H1 (cell line): ENCODE measurements around the gene TATDN2. TPM values are rescaled to one million over a fixed set of nuclear protein-coding genes. Genes with fewer than 3 reads are reported as not detected.
"Not testable (repeated sequence)": the region's sequence is repeated elsewhere in the genome, so short reads cannot be mapped to it uniquely, and the experiment has no call there.

ENCODE experiments used
- CTCF ChIA-PET: fragments of 300-600 bp; sonication (Branson Sonifier 250); formaldehyde crosslinking; loops from one replicate; lab custom pipeline; 2021; ENCODE audit not compliant: partially characterized antibody; lab: Charles Lee
- POLR2A ChIA-PET: fragments of 300-600 bp; sonication (Branson Sonifier 250); formaldehyde crosslinking; loops from one replicate; lab custom pipeline; 2021; ENCODE audit warnings: inconsistent platforms; ENCODE audit not compliant: partially characterized antibody; lab: Charles Lee
- DNase-seq, 2 experiments: peaks; one replicate each; pipeline versions ENCODE4 v3.0.0 to v3.0.0-alpha.2; 2010 to 2022; ENCODE audit warnings: low spot score in 2 of 2, low read depth in 1 of 2, mixed read lengths in 1 of 2
- FAIRE-seq: peaks from 2 replicates; lab custom pipeline; 2011; peaks lifted over from hg19 to GRCh38; lab: Jason Lieb, UNC
- H2AFZ ChIP-seq: 2 replicates; pipeline ENCODE4 v1.8.1; 2012; ENCODE audit warnings: low read length, inconsistent platforms
- H2AK5ac ChIP-seq: 2 replicates; pipeline ENCODE4 v1.6.1; 2013; ENCODE audit warnings: low read depth, low read length
- H2BK120ac ChIP-seq: replicated peaks from 2 replicates; pipeline ENCODE3; 2013; ENCODE audit warnings: low read depth, low read length, inconsistent platforms
- H2BK12ac ChIP-seq: 2 replicates; pipeline ENCODE4 v1.6.1; 2013; ENCODE audit warnings: low read depth, low read length
- H2BK15ac ChIP-seq: 2 replicates; pipeline ENCODE4 v1.6.1; 2013; ENCODE audit warnings: low read length
- H2BK20ac ChIP-seq: 2 replicates; pipeline ENCODE4 v1.6.1; 2013; ENCODE audit warnings: low read length
- H2BK5ac ChIP-seq: 2 replicates; pipeline ENCODE4 v1.6.1; 2013; ENCODE audit warnings: low read depth, low read length
- H3K14ac ChIP-seq: 2 replicates; pipeline ENCODE4 v1.6.1; 2013; ENCODE audit warnings: inconsistent platforms; ENCODE audit not compliant: insufficient read length
- H3K18ac ChIP-seq: 2 replicates; pipeline ENCODE4 v1.6.1; 2013; ENCODE audit warnings: low read length; ENCODE audit errors: extremely low read depth
- H3K23ac ChIP-seq: 2 replicates; pipeline ENCODE4 v1.6.1; 2013; ENCODE audit warnings: inconsistent platforms; ENCODE audit not compliant: insufficient read length
- H3K23me2 ChIP-seq: 2 replicates; pipeline ENCODE4 v1.6.1; 2013; ENCODE audit warnings: low read depth, low read length
- H3K27ac ChIP-seq: 2 replicates; pipeline ENCODE4 v1.6.1; 2011; ENCODE audit warnings: low read depth, low read length, inconsistent platforms
- H3K27me3 ChIP-seq, 4 experiments: replicated peaks in 1 of 4; 1 replicate in 1 of 4; 2 replicates in 3 of 4; pipeline versions ENCODE4 v1.6.1 to v1.8.1; 2011 to 2013; ENCODE audit warnings: low read length in 3 of 4, mild to moderate bottlenecking in 3 of 4, inconsistent platforms in 2 of 4, mixed read lengths in 2 of 4, moderate library complexity in 1 of 4; ENCODE audit not compliant: control insufficient read depth in 3 of 4, insufficient read depth in 3 of 4; ENCODE audit errors: extremely low read depth in 1 of 4
- H3K36me3 ChIP-seq, 4 experiments: 2 replicates each; pipeline versions ENCODE4 v1.6.1 to v1.8.1; 2011 to 2013; ENCODE audit warnings: mild to moderate bottlenecking in 4 of 4, low read length in 3 of 4, moderate library complexity in 2 of 4, control low read depth in 1 of 4, inconsistent platforms in 1 of 4; ENCODE audit not compliant: insufficient read depth in 4 of 4, control insufficient read depth in 2 of 4
- H3K4ac ChIP-seq: replicated peaks from 2 replicates; pipeline ENCODE3; 2013; ENCODE audit warnings: low read length, low read depth, mixed read lengths, inconsistent platforms; ENCODE audit not compliant: insufficient read length
- H3K4me1 ChIP-seq, 4 experiments: replicated peaks in 1 of 4; 1 replicate in 1 of 4; 2 replicates in 3 of 4; pipeline versions ENCODE4 v1.6.1 to v1.8.1; 2011 to 2013; ENCODE audit warnings: low read length in 3 of 4, inconsistent platforms in 2 of 4, mixed read lengths in 1 of 4; ENCODE audit not compliant: insufficient read depth in 4 of 4, control insufficient read depth in 3 of 4
- H3K4me2 ChIP-seq, 2 experiments: 2 replicates each; pipeline versions ENCODE4 v1.6.1 to v1.8.1; 2011 to 2013; ENCODE audit warnings: low read depth in 2 of 2, low read length in 2 of 2, control low read depth in 1 of 2, inconsistent platforms in 1 of 2, mild to moderate bottlenecking in 1 of 2; ENCODE audit not compliant: insufficient read depth in 1 of 2
- H3K4me3 ChIP-seq, 4 experiments: fragments of 200-600, 300-600 bp in 1 of 4; sonication (generic), shearing (Covaris generic), sonication (Bioruptor Twin) in 1 of 4; 2 replicates each; pipeline versions ENCODE4 v1.5.1 to v1.8.1; 2011 to 2016; ENCODE audit warnings: low read length in 4 of 4, low read depth in 3 of 4, control low read depth in 2 of 4, inconsistent platforms in 2 of 4, mild to moderate bottlenecking in 2 of 4, mixed read lengths in 1 of 4, moderate library complexity in 1 of 4; ENCODE audit not compliant: insufficient read depth in 2 of 4; ENCODE audit errors: extremely low read depth in 1 of 4
- H3K56ac ChIP-seq: replicated peaks from 2 replicates; pipeline ENCODE3; 2013; ENCODE audit warnings: low read depth, mild to moderate bottlenecking, mixed read lengths, low read length, inconsistent platforms; ENCODE audit not compliant: insufficient read length
- H3K79me1 ChIP-seq: 2 replicates; pipeline ENCODE4 v1.6.1; 2013; ENCODE audit warnings: low read depth, low read length, control low read depth
- H3K79me2 ChIP-seq, 2 experiments: 2 replicates each; pipeline versions ENCODE4 v1.6.1 to v1.8.1; 2012 to 2013; ENCODE audit warnings: low read length in 2 of 2, mild to moderate bottlenecking in 2 of 2, inconsistent platforms in 1 of 2; ENCODE audit not compliant: insufficient read depth in 2 of 2, control insufficient read depth in 1 of 2
- H3K9ac ChIP-seq, 4 experiments: replicated peaks in 1 of 4; 1 replicate in 1 of 4; 2 replicates in 3 of 4; pipeline versions ENCODE4 v1.6.1 to v1.8.1; 2011 to 2013; ENCODE audit warnings: low read depth in 3 of 4, low read length in 3 of 4, control low read depth in 2 of 4, mild to moderate bottlenecking in 2 of 4, moderate library complexity in 2 of 4, inconsistent platforms in 1 of 4; ENCODE audit errors: extremely low read depth in 1 of 4
- H3K9me3 ChIP-seq, 2 experiments: 2 replicates each; pipeline versions ENCODE4 v1.6.1 to v1.8.1; 2012 to 2013; ENCODE audit warnings: mild to moderate bottlenecking in 2 of 2, moderate library complexity in 2 of 2, control low read depth in 1 of 2, inconsistent platforms in 1 of 2, low read depth in 1 of 2, low read length in 1 of 2, mixed read lengths in 1 of 2; ENCODE audit not compliant: insufficient read depth in 2 of 2
- H4K20me1 ChIP-seq, 2 experiments: replicated peaks in 1 of 2; 2 replicates each; pipeline versions ENCODE3 to v1.8.1; 2011 to 2013; ENCODE audit warnings: inconsistent platforms in 2 of 2, low read length in 2 of 2, mild to moderate bottlenecking in 1 of 2; ENCODE audit not compliant: insufficient read depth in 2 of 2, control insufficient read depth in 1 of 2
- H4K5ac ChIP-seq: 2 replicates; pipeline ENCODE4 v1.6.1; 2013; ENCODE audit warnings: low read length, low read depth, mixed read lengths, inconsistent platforms; ENCODE audit not compliant: insufficient read length
- H4K8ac ChIP-seq: 2 replicates; pipeline ENCODE4 v1.8.0; 2013; ENCODE audit warnings: mild to moderate bottlenecking, moderate library complexity, low read length, inconsistent platforms; ENCODE audit not compliant: insufficient read depth; ENCODE audit errors: extremely low read depth
- H4K91ac ChIP-seq: replicated peaks from 2 replicates; pipeline ENCODE3; 2013; ENCODE audit warnings: low read length, mixed read lengths, inconsistent platforms; ENCODE audit not compliant: insufficient read length
- WGBS, 2 experiments: shearing (Covaris generic) in 1 of 2; methylation state at CpG; one replicate each; pipeline versions ENCODE4 v1.1.6 to v1.1.7; 2013 to 2015; ENCODE audit warnings: low lambda C conversion rate in 2 of 2, mixed read lengths in 2 of 2, inconsistent platforms in 1 of 2, low coverage in 1 of 2, missing lambda C conversion rate in 1 of 2; ENCODE audit not compliant: insufficient replicate concordance in 2 of 2, insufficient coverage in 1 of 2, insufficient read length in 1 of 2; ENCODE audit errors: extremely low coverage in 1 of 2, missing lambda C conversion rate in 1 of 2; 5-methylcytosine and 5-hydroxymethylcytosine counted together
- polyA plus RNA-seq, 7 experiments: library from polyadenylated mRNA; depleted of rRNA in 3 of 7; stranded (reverse) in 5 of 7; unstranded in 2 of 7; fragments of >200 nt in 5 of 7; fragments of 200-250 nt in 2 of 7; gene quantifications; 1 replicate in 5 of 7; 2 replicates in 1 of 7; 4 replicates in 1 of 7; pipeline versions ENCODE4 v1.2.1 to v1.2.3, GENCODE V29; 2011 to 2013; ENCODE audit warnings: missing spikeins in 2 of 7, mixed read lengths in 2 of 7
- total RNA-seq: library from RNA; stranded (reverse); fragmentation: NEBNext Ultra II Directional; extraction: Animal tissue kit (Norgen Biotek cat#: 25700); gene quantifications from 2 replicates; pipeline ENCODE4 v1.2.1, GENCODE V29; 2021

Gene TATDN2
- total and polyA plus RNA-seq, 2 of the 8 experiments (the other 6 are each of a cell fraction or from before 2014, with no cell fraction given) = 12.1 to 34.8 TPM

- H3K79me1 ChIP-seq, POLR2A ChIA-PET, H4K5ac ChIP-seq, H3K14ac ChIP-seq, H2AK5ac ChIP-seq, H2BK5ac ChIP-seq, H3K4me1 ChIP-seq, H3K23ac ChIP-seq, H4K91ac ChIP-seq, H3K56ac ChIP-seq, H3K27ac ChIP-seq, H3K9ac ChIP-seq, H3K27me3 ChIP-seq, H3K4ac ChIP-seq, H2BK120ac ChIP-seq, H2BK15ac ChIP-seq, H3K4me3 ChIP-seq, DNase-seq, CTCF ChIA-PET, H2BK12ac ChIP-seq, H4K8ac ChIP-seq, H3K79me2 ChIP-seq, H4K20me1 ChIP-seq, H3K18ac ChIP-seq, H3K9me3 ChIP-seq, FAIRE-seq, H2BK20ac ChIP-seq, H3K23me2 ChIP-seq, H2AFZ ChIP-seq, H3K4me2 ChIP-seq: not testable (repeated sequence)
- WGBS, 2 experiments = 83% methylated on average over 1 of the region's 1 CpG; no CpG with 5 or more reads in 1 of the 2 experiments
- peaks cover 9 to 33% (median 23%) of the 10 kb centered on the region in 4 experiments for H3K36me3 ChIP-seq
Observed at GRCh38 chr3:10298064-10298463, 49.8 kb downstream of the TATDN2 start.
